Retinal pigment epithelial cell (primary cell): ENCODE data around the gene MRPL53.
"Not testable (repeated sequence)": the region's sequence is repeated elsewhere in the genome, so short reads cannot be mapped to it uniquely, and the experiment has no call there.

Source experiments
- DNase-seq: peaks from one replicate; pipeline ENCODE4 v3.0.0-alpha.2; 2010; ENCODE audit warnings: low read depth
- H3K4me3 ChIP-seq: 2 replicates; pipeline ENCODE4 v1.5.1; 2011; ENCODE audit warnings: mild to moderate bottlenecking, low read length, control low read depth, moderate library complexity
- CTCF ChIP-seq: conservative IDR thresholded peaks from 2 replicates; pipeline ENCODE4 v1.5.1; 2011; ENCODE audit warnings: low read depth, low read length, control low read depth, inconsistent platforms

The MRPL53 gene

GRCh38 chr2:74471332-74472065 lies 981 bp downstream of the MRPL53 start:
- peak overlapping the region; percentile 68 for H3K4me3 ChIP-seq
- TF ChIP-seq CTCF = no peak
- DNase-seq = no peak

GRCh38 chr2:74470742-74471141 lies 1.7 kb downstream of the MRPL53 start:
- not testable (repeated sequence) for H3K4me3 ChIP-seq, DNase-seq

GRCh38 chr2:74464406-74464805 lies 8.1 kb downstream of the MRPL53 start:
- DNase-seq = no peak
- no peak for TF ChIP-seq CTCF
- H3K4me3 ChIP-seq = peak overlapping the region; percentile 79

GRCh38 chr2:74462786-74463105 lies 9.7 kb downstream of the MRPL53 start:
- H3K4me3 ChIP-seq = no peak overlapping the region
- no peak for DNase-seq
- no peak for TF ChIP-seq CTCF

- TF ChIP-seq CTCF = no peak
- no peak overlapping the region for H3K4me3 ChIP-seq
- no peak for DNase-seq
Measured at GRCh38 chr2:74462054-74462785, 10.3 kb downstream of the MRPL53 start.

- peak; percentile 24 for TF ChIP-seq CTCF
- DNase-seq = no peak
- no peak overlapping the region for H3K4me3 ChIP-seq
Measured at GRCh38 chr2:74461187-74462053, 11.1 kb downstream of the MRPL53 start.

GRCh38 chr2:74460187-74460586 lies 12.3 kb downstream of the MRPL53 start:
- DNase-seq, H3K4me3 ChIP-seq: not testable (repeated sequence)

- peak overlapping the region; percentile 99 for H3K4me3 ChIP-seq
- DNase-seq = not testable (repeated sequence)
Measured at GRCh38 chr2:74459503-74460118, 12.9 kb downstream of the MRPL53 start.
